Measurements from ENCODE around the gene LAMA4. TPM values are rescaled to one million over a fixed set of nuclear protein-coding genes. Genes with fewer than 3 reads are reported as not detected.

Gene LAMA4
- total RNA-seq, 1 experiment from 2014 or later: not detected

- Histone ChIP-seq H3K4me1 (no peaks in the 10 kb centered on the region), H3K9me3 (no peaks in the 10 kb centered on the region), H3K36me3 (ENCODE audit: control insufficient read depth, insufficient read depth, low read length) (no peaks in the 10 kb centered on the region), H3K4me3 (ENCODE audit: low read depth, low read length) (no peak overlapping the region), H3K27me3 (replicated peaks; ENCODE audit: control insufficient read depth, insufficient read depth, low read length) (no peaks in the 10 kb centered on the region)
- CTCF ChIA-PET: interaction anchor here (1.6 kb wide), 1 partner anchor 77 kb away, joined by 16 read pairs; the partner anchor contains the start of genes FAM229B and TUBE1
- Mint-ChIP-seq H3K27me3 (ENCODE audit: insufficient read depth, unreplicated experiment) (peaks cover 31% of the 10 kb centered on the region), H3K27ac (ENCODE audit: unreplicated experiment) (no peak overlapping the region), H3K36me3 (ENCODE audit: insufficient read depth, unreplicated experiment) (no peaks in the 10 kb centered on the region), H3K4me1 (ENCODE audit: low read depth, unreplicated experiment) (no peaks in the 10 kb centered on the region), H3K9me3 (ENCODE audit: unreplicated experiment) (no peaks in the 10 kb centered on the region), H3K4me3 (ENCODE audit: unreplicated experiment) (no peak overlapping the region)
- intact Hi-C loops (cut with micrococcal nuclease; ENCODE audit: unreplicated experiment): loop anchor here (1.0 kb wide), 2 partner anchors 77 to 453 kb away; no protein-coding TSS in a partner anchor
- DNase-seq: peak; percentile 68 to 80
- peak; percentile 82 to 94 for TF ChIP-seq CTCF (IDR thresholded peaks at IDR 0.05; ENCODE audit: insufficient read depth in 1 of 2, low read depth in 1 of 2, low read length in 1 of 2, severe bottlenecking in 1 of 2, unreplicated experiment in 1 of 2)
- no TSS peak for BruUV-seq (replicated peaks)
- POLR2A ChIA-PET: no interaction called here
Measured at GRCh38 chr6:112163295-112164257, 90.8 kb downstream of the LAMA4 start.

- peaks cover 34% of the 10 kb centered on the region for H3K27me3 Mint-ChIP-seq (ENCODE audit: insufficient read depth, unreplicated experiment)
- no peaks in the 10 kb centered on the region for H3K9me3 Mint-ChIP-seq (ENCODE audit: unreplicated experiment)
- no peaks in the 10 kb centered on the region for H3K4me1 ChIP-seq
- H3K27ac Mint-ChIP-seq (ENCODE audit: unreplicated experiment): no peak overlapping the region
- H3K9me3 ChIP-seq: no peaks in the 10 kb centered on the region
- TF ChIP-seq CTCF (IDR thresholded peaks at IDR 0.05; ENCODE audit: insufficient read depth in 1 of 2, low read depth in 1 of 2, low read length in 1 of 2, severe bottlenecking in 1 of 2, unreplicated experiment in 1 of 2): no peak
- no peaks in the 10 kb centered on the region for H3K36me3 Mint-ChIP-seq (ENCODE audit: insufficient read depth, unreplicated experiment)
- no peaks in the 10 kb centered on the region for H3K27me3 ChIP-seq (replicated peaks; ENCODE audit: control insufficient read depth, insufficient read depth, low read length)
- H3K4me1 Mint-ChIP-seq (ENCODE audit: low read depth, unreplicated experiment): no peaks in the 10 kb centered on the region
- POLR2A ChIA-PET: no interaction called here
- H3K36me3 ChIP-seq (ENCODE audit: control insufficient read depth, insufficient read depth, low read length): no peaks in the 10 kb centered on the region
- intact Hi-C loops (cut with micrococcal nuclease; ENCODE audit: unreplicated experiment): no loop called here
- BruUV-seq (replicated peaks): no TSS peak
- no peak overlapping the region for H3K4me3 ChIP-seq (ENCODE audit: low read depth, low read length)
- CTCF ChIA-PET: no interaction called here
- no peak overlapping the region for H3K4me3 Mint-ChIP-seq (ENCODE audit: unreplicated experiment)
- DNase-seq: no peak
Measured at GRCh38 chr6:112160745-112161144, 93.6 kb downstream of the LAMA4 start.

DNA sequence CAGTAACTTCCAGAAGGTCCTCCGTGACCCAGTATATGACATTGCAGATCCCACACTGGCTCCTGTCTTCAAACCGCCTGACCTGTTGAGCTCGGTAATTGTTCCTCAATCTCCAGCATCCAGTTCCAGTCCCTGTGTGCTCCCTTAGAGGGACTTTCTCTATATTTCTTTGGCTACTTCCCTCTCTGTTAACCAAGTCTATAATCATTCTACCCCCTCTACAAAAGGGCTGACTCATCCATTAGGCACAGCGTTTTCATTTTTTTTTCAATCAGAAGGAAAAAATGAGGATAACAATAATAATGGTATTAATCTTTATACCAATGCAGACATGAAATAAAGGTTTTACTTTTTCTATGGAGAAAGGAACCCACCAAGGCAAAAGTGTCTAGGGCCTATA lies 97.7 kb downstream of the LAMA4 start:
- TF ChIP-seq CTCF (IDR thresholded peaks at IDR 0.05; ENCODE audit: insufficient read depth in 1 of 2, low read depth in 1 of 2, low read length in 1 of 2, severe bottlenecking in 1 of 2, unreplicated experiment in 1 of 2): no peak
- H3K36me3 ChIP-seq (ENCODE audit: control insufficient read depth, insufficient read depth, low read length): no peaks in the 10 kb centered on the region
- H3K4me1 ChIP-seq: no peaks in the 10 kb centered on the region
- no peaks in the 10 kb centered on the region for H3K27me3 ChIP-seq (replicated peaks; ENCODE audit: control insufficient read depth, insufficient read depth, low read length)
- Mint-ChIP-seq H3K27me3 (ENCODE audit: insufficient read depth, unreplicated experiment) (peaks cover 24% of the 10 kb centered on the region), H3K4me3 (ENCODE audit: unreplicated experiment) (no peak overlapping the region), H3K9me3 (ENCODE audit: unreplicated experiment) (no peaks in the 10 kb centered on the region), H3K4me1 (ENCODE audit: low read depth, unreplicated experiment) (no peaks in the 10 kb centered on the region), H3K36me3 (ENCODE audit: insufficient read depth, unreplicated experiment) (no peaks in the 10 kb centered on the region), H3K27ac (ENCODE audit: unreplicated experiment) (no peak overlapping the region)
- ChIA-PET CTCF (no interaction called here), POLR2A (no interaction called here)
- intact Hi-C loops (cut with micrococcal nuclease; ENCODE audit: unreplicated experiment): no loop called here
- no peaks in the 10 kb centered on the region for H3K9me3 ChIP-seq
- DNase-seq: no peak
- no TSS peak for BruUV-seq (replicated peaks)
- H3K4me3 ChIP-seq (ENCODE audit: low read depth, low read length): no peak overlapping the region

Measured in Caco-2 (cell line).